SH-SY5Y (cell line): Measurements from ENCODE around the gene LANCL3.

ENCODE experiments used
- GATA2 ChIP-seq: IDR thresholded peaks from 2 replicates; pipeline ENCODE4 v1.6.1; 2011; ENCODE audit warnings: mild to moderate bottlenecking, low read depth, low read length
- GATA3 ChIP-seq: IDR thresholded peaks from 2 replicates; pipeline ENCODE4 v1.6.1; 2011; ENCODE audit warnings: low read depth, mild to moderate bottlenecking, low read length, moderate library complexity

DNA sequence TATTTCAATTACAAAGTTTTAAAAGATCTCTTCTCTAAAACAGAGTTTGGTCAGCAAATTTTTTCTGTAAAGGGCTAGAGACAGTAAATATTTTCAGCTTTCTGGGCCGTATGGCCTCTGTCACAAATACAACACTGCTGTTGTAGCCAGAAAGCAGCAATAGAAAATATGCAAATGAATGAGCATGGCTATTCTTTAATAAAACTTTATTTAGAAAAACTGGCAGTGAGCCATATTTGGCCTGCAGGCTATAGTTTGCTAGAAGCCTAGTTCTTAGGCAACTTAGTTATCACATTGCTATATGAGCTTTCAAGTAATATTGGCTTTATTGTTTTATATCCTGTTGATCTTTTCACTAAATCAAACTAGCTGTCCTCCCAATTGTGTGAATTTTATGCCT, 87.6 kb downstream of the LANCL3 start:
- no peak for TF ChIP-seq GATA2
- no peak for TF ChIP-seq GATA3
